Natural killer cell (primary cell): ENCODE results near the gene RNF11. TPM values are rescaled to one million over a fixed set of nuclear protein-coding genes. Genes with fewer than 3 reads are reported as not detected.
A peak's percentile ranks its signal among the peaks of the same experiment; 100 is the strongest.

Experiments
- ATAC-seq, 3 donors: fragments of 150-1000 bp in 2 of 3; fragments of 200-7000 bp in 1 of 3; cut with Tn5 transposase; 1 replicate in 1 of 3; 2 replicates in 2 of 3; pipeline ENCODE4 v1.10.0; 2021; ENCODE audit warnings: mild to moderate bottlenecking in 2 of 3, moderate library complexity in 2 of 3
- DNase-seq, 2 donors: peaks; one replicate each; pipeline versions ENCODE4 v3.0.0 to v3.0.0-alpha.2; 2013 to 2021; ENCODE audit warnings: mixed read lengths in 1 of 2
- H3K27ac ChIP-seq: one replicate; pipeline ENCODE4 v1.5.1; 2013; ENCODE audit warnings: mild to moderate bottlenecking, low read length
- H3K27me3 ChIP-seq: one replicate; pipeline ENCODE4 v1.6.1; 2013; ENCODE audit warnings: low read length; ENCODE audit not compliant: control insufficient read depth, insufficient read depth
- H3K36me3 ChIP-seq: one replicate; pipeline ENCODE4 v1.6.1; 2013; ENCODE audit warnings: low read length; ENCODE audit not compliant: control insufficient read depth, insufficient read depth
- H3K4me1 ChIP-seq: one replicate; pipeline ENCODE4 v1.6.1; 2013; ENCODE audit warnings: low read length; ENCODE audit not compliant: control insufficient read depth, insufficient read depth
- H3K4me3 ChIP-seq: one replicate; pipeline ENCODE4 v1.5.1; 2013; ENCODE audit warnings: low read length
- H3K9me3 ChIP-seq: one replicate; pipeline ENCODE4 v1.6.1; 2013; ENCODE audit warnings: low read length; ENCODE audit not compliant: control insufficient read depth, insufficient read depth
- H3K27ac Mint-ChIP-seq, 2 donors: one replicate each; pipeline ENCODE4 v1.8.0; 2022; ENCODE audit warnings: mild to moderate bottlenecking in 2 of 2, mixed read lengths in 2 of 2, moderate library complexity in 1 of 2
- H3K27me3 Mint-ChIP-seq, 2 donors: one replicate each; pipeline ENCODE4 v1.8.0; 2022; ENCODE audit warnings: low read depth in 2 of 2, mixed read lengths in 2 of 2
- H3K36me3 Mint-ChIP-seq: one replicate; pipeline ENCODE4 v1.8.0; 2022; ENCODE audit warnings: mixed read lengths
- H3K4me1 Mint-ChIP-seq, 2 donors: one replicate each; pipeline ENCODE4 v1.8.0; 2022; ENCODE audit warnings: mixed read lengths in 2 of 2
- H3K4me3 Mint-ChIP-seq: one replicate; pipeline ENCODE4 v1.8.0; 2022; ENCODE audit warnings: mild to moderate bottlenecking, moderate library complexity, mixed read lengths
- H3K9me3 Mint-ChIP-seq, 2 donors: one replicate each; pipeline ENCODE4 v1.8.0; 2022; ENCODE audit warnings: mixed read lengths in 2 of 2
- CTCF ChIP-seq: fragments of 200-600 bp; IDR thresholded peaks from one replicate; pipeline ENCODE4 v1.8.0; 2022; ENCODE audit warnings: antibody characterized with exemption
- WGBS: methylation state at CpG from one replicate; pipeline ENCODE4 v1.1.7; 2013; ENCODE audit warnings: missing lambda C conversion rate; ENCODE audit not compliant: insufficient coverage; 5-methylcytosine and 5-hydroxymethylcytosine counted together
- intact Hi-C: fragments of 100-400 bp; cut with micrococcal nuclease; formaldehyde crosslinking; loops from one replicate; pipeline ENCODE4 v1.14.2; 2022
- total RNA-seq, 4 donors: library from RNA; stranded (reverse); fragments of 120-200 nt in 1 of 4; gene quantifications; one replicate each; pipeline versions ENCODE4 v1.2.3 to v1.2.4, GENCODE V29; 2013 to 2022

Gene RNF11
- total RNA-seq, 3 donors from 2014 or later (not counting 1 experiment from before 2014, with no cell fraction given): 68.3 to 89.5 (median 68.4) TPM

DNA sequence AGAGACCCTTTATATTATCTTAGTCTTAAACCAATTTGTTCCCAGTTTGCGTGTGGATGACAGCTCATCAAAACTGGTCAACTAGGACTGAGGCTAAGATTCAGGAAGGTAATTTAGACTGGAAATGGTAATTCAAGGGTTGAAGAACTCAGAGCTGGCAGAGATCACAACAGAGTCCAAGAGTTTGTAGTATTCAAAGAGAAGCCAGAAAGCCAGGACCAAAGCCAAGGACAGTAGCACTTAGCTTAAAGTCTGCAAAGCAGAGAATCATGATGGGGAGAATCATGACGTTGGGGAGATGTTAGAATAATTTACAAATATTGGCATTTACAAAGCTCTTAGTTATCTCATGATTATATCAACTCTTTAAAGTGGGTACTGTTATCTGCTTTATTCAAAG lies 32.6 kb downstream of the RNF11 start:
- H3K27ac Mint-ChIP-seq: peak overlapping the region; percentile 80 to 83
- peak overlapping the region; percentile 64 for H3K4me3 Mint-ChIP-seq

DNA sequence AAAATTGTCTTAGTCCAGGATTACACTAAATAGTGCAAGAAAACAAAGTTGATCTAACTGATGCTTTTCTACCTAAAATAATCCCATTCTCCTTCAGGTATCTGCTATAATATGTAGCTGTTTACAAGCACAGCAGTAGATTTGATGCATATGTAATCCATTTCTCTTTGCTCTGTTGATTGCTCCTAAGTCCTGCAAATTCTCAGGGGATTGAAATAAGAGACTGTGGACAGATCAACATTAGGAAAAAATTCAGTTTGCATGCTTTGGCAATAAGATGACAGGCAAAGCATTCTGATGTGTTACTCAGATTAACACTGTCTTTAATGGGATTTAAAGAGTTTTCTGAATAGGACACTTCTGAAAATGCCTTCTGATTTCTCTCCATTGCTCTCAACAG lies 34.7 kb downstream of the RNF11 start:
- Mint-ChIP-seq H3K9me3 (no peaks in the 10 kb centered on the region), H3K36me3 (no peaks in the 10 kb centered on the region)

More for the DNA sequence above, 32.6 kb downstream of the RNF11 start:
- no peak for TF ChIP-seq CTCF
- intact Hi-C loops: no loop called here
- Histone ChIP-seq H3K36me3 (peaks cover 17% of the 10 kb centered on the region), H3K27me3 (no peaks in the 10 kb centered on the region), H3K4me3 (no peak overlapping the region), H3K4me1 (peaks cover 16% of the 10 kb centered on the region), H3K27ac (peak overlapping the region; percentile 58), H3K9me3 (no peaks in the 10 kb centered on the region)
- ATAC-seq: peak in 1 of 3 donors; percentile 18
- no peak for DNase-seq
- Mint-ChIP-seq H3K36me3 (no peaks in the 10 kb centered on the region), H3K27me3 (no peaks in the 10 kb centered on the region), H3K4me1 (peaks cover 49 to 56% of the 10 kb centered on the region in 2 donors), H3K9me3 (no peaks in the 10 kb centered on the region)
- 91% methylated on average over 1 of the region's 2 CpGs for WGBS

GRCh38 chr1:51272916-51273315 lies 36.8 kb downstream of the RNF11 start:
- Mint-ChIP-seq H3K4me1 (peaks cover 15% of the 10 kb centered on the region in 2 donors), H3K27ac (no peak overlapping the region), H3K4me3 (no peak overlapping the region), H3K36me3 (no peaks in the 10 kb centered on the region), H3K9me3 (no peaks in the 10 kb centered on the region), H3K27me3 (no peaks in the 10 kb centered on the region)
- ATAC-seq (no peak), DNase-seq (no peak)
- intact Hi-C loops: no loop called here
- H3K9me3 ChIP-seq: no peaks in the 10 kb centered on the region
- no peak for TF ChIP-seq CTCF
- H3K27ac ChIP-seq: no peak overlapping the region
- H3K36me3 ChIP-seq: peaks cover 17% of the 10 kb centered on the region
- H3K27me3 ChIP-seq: no peaks in the 10 kb centered on the region
- peaks cover 4% of the 10 kb centered on the region for H3K4me1 ChIP-seq
- no peak overlapping the region for H3K4me3 ChIP-seq

More for the DNA sequence above, 34.7 kb downstream of the RNF11 start:
- no peaks in the 10 kb centered on the region for H3K9me3 ChIP-seq
- H3K4me1 Mint-ChIP-seq: peaks cover 31 to 36% of the 10 kb centered on the region in 2 donors
- ATAC-seq (no peak), DNase-seq (no peak)
- H3K4me3 Mint-ChIP-seq: no peak overlapping the region
- no peaks in the 10 kb centered on the region for H3K27me3 Mint-ChIP-seq
- no peaks in the 10 kb centered on the region for H3K27me3 ChIP-seq
- H3K4me1 ChIP-seq: peaks cover 13% of the 10 kb centered on the region
- no peak overlapping the region for H3K4me3 ChIP-seq
- no peak overlapping the region for H3K27ac Mint-ChIP-seq
- H3K36me3 ChIP-seq: peaks cover 17% of the 10 kb centered on the region
- intact Hi-C loops: no loop called here
- H3K27ac ChIP-seq: no peak overlapping the region
- no peak for TF ChIP-seq CTCF

DNA sequence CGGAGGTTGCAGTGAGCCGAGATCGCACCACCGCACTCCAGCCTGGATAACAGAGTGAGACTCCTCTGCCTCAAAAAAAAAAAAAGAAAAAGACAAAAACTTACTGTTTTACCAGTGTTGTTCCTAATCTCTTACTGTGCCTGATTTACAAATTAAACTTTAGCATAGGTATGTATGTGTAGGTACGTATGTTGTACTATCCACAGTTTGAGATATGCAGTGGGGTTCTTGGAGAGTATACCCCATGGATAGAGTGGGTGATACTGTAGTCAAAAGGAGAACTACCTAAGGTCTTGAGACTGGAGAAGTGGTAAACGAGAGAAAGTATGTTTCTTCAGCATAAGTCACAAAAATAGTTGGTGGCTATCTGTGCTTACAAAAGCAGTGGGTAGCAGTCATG lies 38.6 kb downstream of the RNF11 start:
- Mint-ChIP-seq H3K27ac (no peak overlapping the region), H3K4me1 (peaks cover 0 to 5% of the 10 kb centered on the region in 2 donors), H3K4me3 (no peak overlapping the region), H3K9me3 (no peaks in the 10 kb centered on the region), H3K36me3 (no peaks in the 10 kb centered on the region), H3K27me3 (no peaks in the 10 kb centered on the region)
- DNase-seq: no peak
- H3K9me3 ChIP-seq: no peaks in the 10 kb centered on the region
- TF ChIP-seq CTCF: no peak
- no peaks in the 10 kb centered on the region for H3K4me1 ChIP-seq
- no peaks in the 10 kb centered on the region for H3K27me3 ChIP-seq
- no peak overlapping the region for H3K4me3 ChIP-seq
- no peak for ATAC-seq
- intact Hi-C loops: no loop called here
- no peak overlapping the region for H3K27ac ChIP-seq
- peaks cover 17% of the 10 kb centered on the region for H3K36me3 ChIP-seq
- WGBS: 96% methylated on average over 6 of the region's 6 CpGs
